ENCODE measurements around the gene MAP4K2.

The MAP4K2 gene

DNA sequence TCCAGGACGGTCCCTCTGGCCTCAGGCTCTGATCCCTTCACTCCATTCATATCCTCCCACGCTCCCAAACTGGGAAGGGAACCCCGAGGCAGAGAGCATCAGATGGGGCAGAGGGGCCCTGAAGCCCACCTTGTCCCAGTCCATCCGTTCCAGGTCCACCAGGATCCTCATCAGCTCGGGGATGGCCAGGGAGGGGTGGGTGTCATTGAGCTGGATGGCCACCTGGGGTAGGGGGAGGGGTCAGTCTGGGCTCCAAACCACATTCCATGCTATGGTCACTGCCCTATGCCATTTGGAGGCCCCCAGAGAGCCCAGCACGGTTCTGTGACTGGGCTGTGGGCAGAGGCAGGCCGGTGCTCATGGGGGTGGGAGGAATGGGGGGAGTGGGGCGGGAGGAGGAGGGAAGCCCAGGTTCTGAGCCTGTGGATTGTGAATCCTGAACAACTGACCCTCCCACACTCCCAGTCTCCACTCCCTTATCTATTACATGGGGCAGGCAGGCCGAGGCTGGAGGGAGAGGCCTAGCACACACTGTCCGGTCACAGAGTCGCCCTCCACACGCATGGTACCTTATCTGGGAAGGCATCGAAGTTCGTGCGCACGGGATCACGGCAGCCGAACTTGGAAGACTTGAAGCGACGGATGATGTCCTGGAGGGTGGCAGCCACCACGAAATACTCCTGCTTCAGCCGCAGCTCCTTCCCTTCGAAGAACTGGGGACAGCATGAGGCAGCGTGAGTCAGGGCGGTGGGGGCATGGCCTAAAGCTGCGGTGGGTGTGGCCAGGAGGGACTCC, 48.7 kb downstream of the MAP4K2 start:
- peak; percentile 46 for DNase-seq (ENCODE audit: low spot score)

DNA sequence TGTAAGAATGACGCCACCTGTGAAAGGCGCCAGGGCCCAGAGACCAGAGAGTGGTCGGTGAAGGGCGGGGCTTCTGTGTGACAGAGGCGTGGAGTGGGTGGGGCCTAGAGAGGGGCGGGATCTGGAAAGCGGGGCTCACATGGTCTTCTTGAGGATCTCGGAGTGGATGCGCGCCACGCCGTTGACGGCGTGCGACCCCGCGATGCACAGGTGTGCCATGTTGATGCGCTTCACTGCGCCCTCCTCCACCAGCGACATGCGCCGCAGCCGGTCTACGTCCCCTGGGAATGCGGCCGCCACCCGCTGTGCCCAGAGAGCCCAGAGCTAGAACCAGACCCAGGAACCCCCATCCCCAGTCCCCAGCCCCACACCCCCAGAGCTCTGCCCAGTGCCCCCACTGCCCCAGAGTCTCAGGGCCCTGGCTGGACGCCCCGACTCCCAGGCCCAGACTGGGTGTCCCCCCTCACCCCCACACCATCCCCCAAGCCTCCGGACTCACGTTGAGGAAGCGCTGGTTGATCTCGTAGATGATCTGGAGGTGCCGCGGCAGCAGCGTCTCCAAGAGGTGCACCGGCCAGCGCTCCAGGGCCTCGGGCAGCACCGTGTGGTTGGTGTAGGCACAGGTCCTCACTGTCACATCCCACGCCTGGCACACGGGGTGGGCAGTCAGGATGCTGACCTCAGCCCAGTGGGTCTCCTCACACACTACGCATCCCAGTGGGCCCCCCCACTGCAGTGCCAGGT, 49.5 kb downstream of the MAP4K2 start:
- DNase-seq (ENCODE audit: low spot score) = no peak

DNA sequence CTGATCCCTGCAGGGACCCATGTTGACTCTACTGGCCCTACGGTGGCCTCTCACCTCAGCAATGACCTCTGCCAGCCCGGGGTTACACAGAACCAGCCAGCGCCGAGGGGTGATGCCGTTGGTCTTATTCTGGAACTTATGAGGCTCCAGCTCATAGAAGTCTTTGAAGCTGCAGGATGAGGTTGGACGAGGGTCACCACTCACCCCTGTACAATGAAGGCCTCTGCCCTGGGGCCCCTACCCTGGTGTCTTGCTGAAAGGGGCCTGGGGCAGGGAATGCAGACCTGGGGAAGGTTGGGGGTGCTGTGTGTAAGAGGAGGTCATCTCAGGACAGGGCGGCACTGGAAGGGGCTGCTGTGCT, 50.0 kb downstream of the MAP4K2 start:
- no peak for DNase-seq (ENCODE audit: low spot score)

DNA sequence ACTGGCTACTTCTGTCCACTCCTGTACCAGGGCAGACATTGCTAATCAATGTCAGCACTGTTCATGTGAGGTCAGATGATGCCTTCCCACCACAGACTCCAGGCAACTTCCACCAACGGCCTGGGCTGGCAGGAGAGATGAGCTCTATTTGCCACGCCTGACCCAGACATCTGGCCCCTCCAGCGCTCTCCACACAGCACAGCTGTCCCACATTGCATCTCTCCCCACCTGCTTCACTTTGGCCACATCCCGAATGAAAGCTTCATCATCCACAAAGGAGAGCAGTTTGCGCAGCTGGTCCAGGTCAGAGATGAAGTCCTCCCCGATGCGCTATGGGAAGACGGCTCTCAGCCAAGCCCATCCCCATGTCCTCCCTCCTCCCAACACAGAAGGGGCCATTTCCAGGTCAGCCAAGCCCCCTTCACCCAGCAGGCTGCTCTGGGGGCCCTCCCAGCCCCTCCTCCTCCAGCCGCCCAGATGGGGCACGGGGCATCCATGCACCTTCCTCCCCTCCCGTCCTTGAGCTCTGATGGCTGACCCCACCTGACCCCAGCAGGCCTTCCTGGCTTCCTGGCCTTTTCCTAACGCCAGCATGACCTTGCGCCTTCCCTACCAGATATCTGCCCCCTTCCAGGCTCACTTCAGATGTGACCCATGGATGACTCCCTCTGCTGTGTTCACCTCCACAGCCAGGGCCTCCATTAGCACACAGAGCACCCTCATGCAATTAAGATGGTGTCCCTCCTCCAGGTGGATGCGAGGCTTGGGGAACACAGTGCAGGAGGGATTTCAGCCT, 50.6 kb downstream of the MAP4K2 start:
- DNase-seq (ENCODE audit: low spot score) = peak; percentile 40

DNA sequence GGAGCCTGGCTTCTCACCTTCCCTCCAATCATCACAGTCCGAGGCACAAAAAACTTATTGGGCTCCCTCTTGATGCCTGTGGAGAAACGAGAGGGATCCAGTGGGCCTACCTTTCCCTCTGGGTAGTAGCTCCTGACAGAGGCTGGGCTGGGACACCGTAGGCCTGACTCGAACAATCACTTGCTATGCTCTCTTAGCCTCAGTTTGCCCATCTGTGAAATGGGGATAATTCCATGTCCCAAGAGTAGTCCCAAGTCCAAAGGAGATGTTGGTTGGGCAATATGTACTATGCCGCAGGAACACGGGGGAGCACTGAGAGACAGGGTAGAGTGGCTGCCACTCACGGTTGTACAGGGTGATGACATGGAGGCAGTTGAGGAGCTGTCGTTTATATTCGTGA, 51.4 kb downstream of the MAP4K2 start:
- no peak for DNase-seq (ENCODE audit: low spot score)

DNA sequence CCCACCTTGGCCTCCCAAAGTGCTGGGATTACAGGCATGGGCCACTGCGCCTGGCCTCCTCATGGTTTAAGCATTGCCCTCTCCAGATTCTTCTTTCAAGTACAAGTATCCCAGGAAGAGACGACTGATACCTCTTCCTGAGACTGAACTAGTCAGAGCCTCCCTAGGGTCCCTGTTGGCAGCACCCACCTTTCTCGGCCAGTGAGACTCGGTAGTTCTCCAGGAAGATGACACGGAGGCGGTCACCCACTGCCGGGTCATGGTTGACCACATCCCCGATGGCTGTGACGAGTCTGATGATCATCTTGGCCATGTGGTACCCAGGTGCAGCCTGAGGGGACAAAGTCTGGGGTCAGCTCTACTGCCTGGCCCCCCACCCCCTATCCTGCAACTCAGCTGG, 51.9 kb downstream of the MAP4K2 start:
- no peak for DNase-seq (ENCODE audit: low spot score)

DNA sequence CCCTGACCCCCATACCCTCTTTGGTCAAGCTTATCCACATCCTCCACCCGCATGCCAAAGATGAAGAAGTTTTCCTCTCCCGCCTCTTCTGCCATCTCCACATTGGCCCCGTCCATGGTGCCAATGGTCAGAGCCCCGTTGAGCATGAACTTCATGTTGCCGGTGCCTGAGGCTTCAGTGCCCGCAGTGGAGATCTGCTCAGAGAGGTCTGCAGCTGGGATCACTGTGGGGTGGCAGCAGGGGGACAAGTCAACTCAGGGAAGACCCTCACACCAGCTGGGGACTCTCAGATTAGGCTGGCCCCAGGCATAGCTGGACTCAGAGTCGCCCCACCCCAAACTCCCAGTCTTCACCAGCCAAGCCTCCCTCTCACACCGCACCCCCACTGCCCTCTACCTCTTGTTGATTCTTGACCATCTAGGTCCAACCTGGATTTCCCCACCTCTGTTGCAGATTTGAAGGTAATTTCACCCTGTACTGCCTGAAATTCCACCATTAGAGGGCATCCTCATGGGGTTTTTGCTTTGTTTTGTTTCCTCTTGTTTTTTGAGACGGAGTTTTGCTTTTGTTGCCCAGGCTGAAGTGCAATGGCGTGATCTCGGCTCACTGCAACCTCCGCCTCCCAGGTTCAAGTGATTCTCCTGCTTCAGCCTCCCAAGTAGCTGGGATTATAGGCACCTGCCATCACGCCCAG, 52.5 kb downstream of the MAP4K2 start:
- DNase-seq (ENCODE audit: low spot score) = no peak

DNA sequence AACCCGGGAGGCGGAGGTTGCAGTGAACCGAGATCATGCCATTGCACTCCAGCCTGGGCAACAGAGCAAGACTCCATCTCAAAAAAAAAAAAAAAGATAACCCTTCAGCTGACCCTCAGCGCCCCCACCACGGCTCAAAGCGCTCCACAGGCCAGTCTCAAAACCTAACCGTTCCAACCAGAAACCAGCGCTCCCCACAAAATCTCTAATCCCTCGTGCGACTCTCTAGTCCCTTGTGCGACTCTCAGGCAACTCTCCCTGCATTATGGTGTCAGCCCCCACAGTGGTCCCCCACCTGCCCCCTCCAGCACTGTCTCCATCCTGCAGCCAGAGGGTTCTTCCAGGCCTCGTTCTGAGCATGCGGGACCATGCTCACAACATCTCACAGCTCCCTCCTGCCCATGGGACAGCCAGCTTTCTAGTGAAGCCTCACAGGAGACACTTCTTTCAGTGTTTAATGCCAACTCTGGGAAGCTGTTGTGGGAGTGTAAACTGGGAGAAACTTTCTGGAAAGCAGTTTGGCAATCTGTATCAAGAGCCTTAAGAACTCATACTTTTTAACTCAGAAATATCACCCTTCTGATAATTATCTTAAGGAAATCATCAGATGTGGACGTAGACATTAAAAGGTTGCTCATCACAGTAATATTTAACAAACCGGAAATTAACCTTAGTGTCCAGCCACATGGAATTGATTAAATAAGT, 54.9 kb downstream of the MAP4K2 start:
- DNase-seq (ENCODE audit: low spot score) = no peak

DNA sequence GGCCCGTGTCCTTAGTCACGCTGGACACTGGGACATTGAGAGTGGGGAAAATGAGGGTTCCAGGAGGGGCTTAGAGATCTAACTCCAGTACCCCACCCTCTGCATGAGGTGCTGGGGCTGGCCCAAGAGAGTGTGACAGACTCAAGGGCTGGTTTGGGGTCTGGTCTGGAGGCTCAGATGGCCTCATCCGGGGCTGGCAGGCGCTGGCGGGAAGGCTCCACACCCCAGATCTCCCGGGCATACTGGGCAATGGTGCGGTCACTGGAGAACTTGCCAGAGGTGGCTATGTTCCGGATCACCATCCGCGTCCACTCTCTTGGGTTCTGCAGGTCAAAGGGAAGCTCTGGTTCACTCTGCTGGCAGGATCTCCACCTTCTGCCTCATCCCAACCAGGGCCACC, 56.5 kb downstream of the MAP4K2 start:
- no peak for DNase-seq (ENCODE audit: low spot score)

DNA sequence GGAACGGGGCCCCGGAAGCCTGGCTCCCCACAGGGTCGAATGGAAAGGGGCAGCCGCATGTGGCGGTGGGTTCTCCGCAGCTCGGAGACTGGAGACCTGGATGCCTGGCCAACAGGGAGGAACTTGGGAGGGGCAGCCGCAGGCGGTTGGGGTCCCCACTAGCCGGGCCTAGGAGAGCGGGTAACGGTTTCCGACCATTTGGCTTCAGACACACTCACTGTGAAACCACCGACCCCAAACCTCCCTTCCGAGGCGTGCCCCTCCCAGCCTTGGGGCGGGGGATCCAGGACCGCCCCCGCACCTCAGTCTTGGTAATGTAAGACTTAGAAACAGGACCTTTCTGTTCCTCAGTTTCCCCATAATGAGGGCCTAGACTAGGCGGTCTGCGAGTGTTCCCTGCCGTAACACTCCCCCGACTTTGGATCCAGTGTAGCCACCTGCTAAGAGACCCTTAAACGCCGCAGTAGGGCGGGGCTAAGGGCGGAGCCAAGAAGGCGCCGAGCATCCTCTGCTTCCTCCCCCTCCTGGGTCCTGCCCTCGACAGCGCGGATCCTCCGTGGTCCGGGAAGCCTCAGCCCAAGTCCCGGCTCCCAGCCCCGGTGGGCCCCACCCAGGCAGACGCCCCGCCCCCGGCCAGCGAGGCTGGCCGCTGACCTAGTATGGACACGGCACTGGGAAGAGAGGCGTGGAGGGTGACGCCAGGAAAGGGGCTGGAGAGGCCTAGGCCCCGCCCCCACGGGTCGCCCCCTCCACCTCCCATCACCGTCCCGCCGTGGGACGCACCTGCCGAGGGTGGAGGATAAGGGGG, 57.3 kb downstream of the MAP4K2 start:
- peak; percentile 87 for DNase-seq (ENCODE audit: low spot score)

DNA sequence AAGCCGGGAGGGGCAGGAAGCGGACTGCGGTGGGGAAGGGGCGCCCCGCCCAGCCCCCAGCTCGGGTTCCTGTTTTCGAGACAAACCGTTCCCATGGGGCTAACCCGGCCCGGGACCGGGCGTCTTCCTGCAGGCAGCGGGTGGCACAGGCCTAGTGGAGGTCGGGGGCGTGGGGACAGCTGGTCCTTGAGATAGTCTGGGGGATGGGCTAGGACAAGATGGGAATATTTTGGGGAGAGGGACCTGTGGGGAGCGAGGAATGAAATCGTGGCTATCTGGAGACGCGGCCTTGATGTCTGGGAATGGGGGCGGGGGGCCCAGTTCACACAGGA, 57.9 kb downstream of the MAP4K2 start:
- peak; percentile 72 for DNase-seq (ENCODE audit: low spot score)

DNA sequence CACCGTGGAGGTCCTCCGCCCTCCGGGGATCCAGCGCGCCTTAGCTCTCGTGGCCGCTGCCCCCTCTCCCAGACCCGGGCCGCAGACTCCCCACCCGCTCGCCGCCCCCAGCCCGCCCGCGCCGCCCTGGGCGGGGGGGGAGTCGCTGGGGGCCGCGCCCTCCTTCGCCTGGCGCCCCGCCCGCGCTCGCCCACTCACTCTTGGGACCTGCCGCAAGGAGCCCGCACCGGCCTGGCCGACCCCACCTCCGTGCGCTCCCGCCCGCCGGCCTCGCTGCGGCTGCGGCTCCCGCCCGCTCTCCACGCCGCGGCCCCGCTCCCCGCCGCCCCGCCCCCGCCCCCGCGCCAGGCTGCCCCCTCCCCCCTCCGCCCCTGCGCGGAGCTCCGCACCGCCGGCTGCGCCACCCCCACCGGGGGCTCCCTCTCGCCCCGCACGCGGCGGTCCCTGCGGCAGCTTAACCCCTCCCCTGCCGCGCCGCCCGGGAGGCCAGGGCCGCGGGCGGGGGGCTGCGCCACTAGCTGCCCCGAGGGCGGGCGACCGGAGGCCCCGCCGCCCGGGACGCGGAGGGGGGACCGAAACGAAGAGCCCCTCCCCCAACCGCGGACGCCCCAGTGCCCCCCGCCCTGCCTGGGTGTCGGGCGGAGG, 58.3 kb downstream of the MAP4K2 start:
- no peak for DNase-seq (ENCODE audit: low spot score)

DNA sequence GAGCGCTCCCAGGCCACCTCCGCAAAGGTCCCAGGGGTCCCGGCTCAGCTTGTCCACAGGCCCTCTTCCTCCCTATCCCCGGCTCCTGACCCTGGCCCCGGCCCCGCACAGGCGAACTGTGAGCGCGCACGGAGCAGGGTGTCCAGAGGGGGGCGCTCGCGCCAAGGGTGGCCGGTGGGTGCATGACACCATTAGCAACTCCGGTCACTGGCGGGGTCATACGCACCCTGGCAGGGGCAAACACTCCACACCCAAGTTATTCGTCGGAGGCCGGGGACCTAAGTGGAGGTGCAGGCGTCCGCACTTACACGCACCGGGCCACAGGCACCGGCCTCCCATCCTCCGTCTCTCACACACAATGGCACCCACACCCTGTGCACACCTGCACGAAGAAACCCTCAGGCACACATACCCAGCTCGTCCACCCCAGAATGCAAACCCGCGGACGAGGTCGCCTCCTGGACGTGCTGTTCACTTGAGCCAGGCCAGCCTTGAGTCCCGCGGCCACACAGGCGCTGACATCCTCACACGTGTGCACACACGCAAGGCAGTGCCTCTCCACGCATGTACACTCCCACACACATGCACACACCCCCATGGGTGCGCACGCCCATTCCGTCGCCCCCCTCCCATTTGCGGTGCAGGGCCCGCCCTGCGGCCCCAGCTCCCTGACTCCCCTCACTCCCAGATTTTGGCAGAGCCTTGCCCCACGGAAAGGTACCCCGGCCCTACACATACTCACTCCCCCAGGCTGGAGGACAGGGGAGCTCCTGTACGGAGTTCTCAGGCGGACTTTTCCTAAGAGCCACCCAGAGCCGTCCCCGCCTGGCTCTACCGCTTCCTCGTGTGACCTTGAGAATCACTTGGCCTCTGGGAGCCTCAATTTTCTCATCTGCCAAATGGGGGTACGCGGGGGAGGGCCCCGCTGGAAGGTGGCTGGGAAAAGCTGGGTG, 59.1 kb downstream of the MAP4K2 start, which contains the start of gene RASGRP2:
Gene RASGRP2, minus strand, starts transcription at position 552 of the 953 bp plus-strand sequence. CDS start 1,276 bp downstream, outside the sequence.
- DNase-seq (ENCODE audit: low spot score) = peak; percentile 81

DNA sequence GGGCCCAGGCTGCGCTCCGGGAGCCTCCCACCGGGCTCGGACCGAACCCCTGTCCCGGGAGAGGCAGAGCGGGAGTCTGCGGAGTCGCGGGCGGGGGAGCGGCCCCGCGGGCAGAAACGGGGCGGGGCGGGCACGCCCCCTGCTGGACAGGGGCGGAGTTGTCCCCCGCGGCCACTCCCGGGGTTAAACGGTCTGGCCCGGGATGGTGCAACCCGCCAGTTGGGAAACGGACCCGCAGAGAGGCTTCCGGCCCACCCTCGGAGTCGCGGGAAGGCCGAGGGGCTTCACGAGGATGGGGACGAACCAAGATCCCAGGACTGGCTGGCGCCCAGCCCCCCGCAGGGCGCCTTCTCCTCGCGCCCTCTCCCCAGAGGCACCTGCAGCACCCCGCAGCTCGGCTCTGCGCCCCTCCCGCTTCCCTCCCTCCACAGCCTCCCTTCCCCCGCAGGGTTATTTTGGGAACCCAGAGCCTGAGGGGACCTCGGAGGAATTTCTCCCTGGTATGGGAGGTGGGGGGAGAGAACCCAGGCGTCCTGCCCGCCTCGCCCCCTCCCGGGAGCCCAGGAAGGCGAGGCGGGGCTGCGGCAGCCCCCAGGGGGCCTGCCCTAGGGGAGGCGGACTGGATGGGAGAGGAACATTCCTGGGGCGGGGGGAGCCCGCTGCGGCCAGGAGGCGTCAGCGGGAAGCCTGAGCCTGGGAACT, 60.0 kb downstream of the MAP4K2 start:
- peak; percentile 87 for DNase-seq (ENCODE audit: low spot score)

DNA sequence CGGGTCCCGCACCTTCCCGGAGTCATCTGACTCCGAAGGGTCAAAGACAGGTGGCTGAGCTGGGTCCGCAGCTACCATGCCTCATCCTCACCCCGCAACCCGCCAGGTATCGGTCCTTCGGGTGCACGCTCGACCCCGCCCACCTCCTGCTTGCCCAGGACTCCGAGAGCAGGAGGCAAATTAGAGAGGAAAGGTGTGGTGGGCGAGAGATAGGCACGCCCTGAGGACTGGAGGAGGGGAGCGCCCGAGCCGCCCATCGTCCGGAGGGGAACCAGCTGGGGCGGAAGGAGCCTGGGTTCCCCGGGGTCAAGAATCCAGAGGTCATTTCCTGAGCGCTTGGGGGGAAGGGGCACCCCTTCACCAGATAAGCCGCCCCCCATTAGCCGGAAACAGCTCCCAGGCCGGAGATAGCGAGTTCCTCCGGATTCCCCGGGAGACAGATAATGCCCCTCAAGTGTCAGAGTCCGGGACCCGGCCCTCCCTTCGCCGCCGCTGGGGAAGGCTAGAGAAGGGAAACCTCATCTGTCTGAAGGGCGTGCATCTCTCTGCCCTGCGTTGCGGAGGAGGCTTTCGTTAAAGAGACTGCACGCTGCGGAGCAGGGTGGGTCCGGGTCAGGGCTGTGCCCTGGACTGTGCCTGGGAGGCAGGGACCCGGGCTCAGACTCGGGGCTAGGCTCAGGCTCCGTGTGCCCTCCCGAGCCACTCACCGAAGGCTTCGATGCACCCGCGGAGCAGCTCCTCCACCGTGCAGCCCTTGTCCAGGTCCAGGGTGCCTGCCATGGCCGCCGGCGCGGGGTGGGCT, 60.7 kb downstream of the MAP4K2 start:
- DNase-seq (ENCODE audit: low spot score) = no peak

DNA sequence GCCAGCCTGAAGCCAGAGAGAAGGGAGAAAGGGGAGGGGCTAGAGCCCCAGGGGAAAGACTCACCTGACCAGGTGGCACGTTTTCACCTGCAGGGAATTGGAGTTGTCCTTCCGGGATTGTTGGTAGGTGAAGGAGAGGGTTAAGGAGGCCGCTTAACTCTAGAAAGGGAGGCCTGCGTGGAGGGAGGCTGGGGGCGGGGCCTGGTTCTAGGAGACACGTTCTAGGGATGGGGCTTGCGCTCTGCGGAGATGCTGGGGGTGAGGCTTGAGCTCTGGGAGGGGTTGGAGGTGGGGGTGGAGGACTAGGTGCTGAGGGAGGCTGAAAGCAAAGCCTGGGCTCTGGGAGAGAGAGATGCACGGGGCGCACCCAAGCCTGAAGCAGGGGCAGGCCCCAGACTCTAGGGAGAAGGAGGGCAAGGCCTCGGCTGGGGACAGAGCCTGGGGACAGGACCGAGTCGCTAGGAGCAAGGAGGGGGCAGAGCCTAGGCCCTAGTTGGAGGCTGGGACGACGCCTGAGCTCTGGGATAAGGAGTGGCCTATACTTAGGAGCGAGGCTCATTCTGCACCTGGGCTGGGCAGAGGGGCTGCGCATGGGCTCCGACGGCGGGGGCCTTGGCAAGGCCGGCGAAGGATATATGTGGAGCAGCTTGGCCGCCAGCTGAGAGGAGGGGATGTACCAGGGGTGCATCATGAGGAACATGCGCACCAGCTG, 61.5 kb downstream of the MAP4K2 start:
- no peak for DNase-seq (ENCODE audit: low spot score)

DNA sequence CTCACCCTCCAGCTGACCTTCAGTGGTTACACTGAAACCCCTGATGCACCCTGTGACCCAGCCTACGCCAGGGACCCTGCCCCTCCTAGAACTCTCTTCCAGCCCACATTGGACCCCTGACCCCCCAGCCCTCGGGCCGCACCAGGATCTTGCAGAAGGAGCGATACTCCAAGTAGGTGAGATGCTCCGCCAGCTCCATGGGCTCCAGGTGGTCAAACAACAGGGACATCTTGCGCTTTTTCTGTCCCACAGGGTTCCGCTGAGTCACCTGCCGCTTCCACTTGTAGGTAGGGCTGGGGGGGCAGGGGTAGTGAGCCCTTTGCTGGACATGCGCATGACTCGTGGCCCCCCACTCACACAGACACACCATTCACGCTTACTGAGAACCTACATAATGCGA, 63.1 kb downstream of the MAP4K2 start:
- no peak for DNase-seq (ENCODE audit: low spot score)
